H9 (cell line): Measurements from ENCODE around the gene KLF13. TPM values are rescaled to one million over a fixed set of nuclear protein-coding genes. Genes with fewer than 3 reads are reported as not detected.

Experiments
- DNase-seq: peaks from one replicate; pipeline ENCODE4 v3.0.0-alpha.2; 2017
- H2AFZ ChIP-seq: one replicate; pipeline ENCODE4 v1.6.1; 2013; ENCODE audit warnings: mild to moderate bottlenecking, low read length, control low read depth, moderate library complexity
- H2AK5ac ChIP-seq: 2 replicates; pipeline ENCODE4 v1.6.1; 2013; ENCODE audit warnings: low read length, control low read depth, mixed read lengths; ENCODE audit not compliant: insufficient read length
- H2BK120ac ChIP-seq: one replicate; pipeline ENCODE4 v1.6.1; 2013; ENCODE audit warnings: low read depth, mild to moderate bottlenecking, low read length, control low read depth, inconsistent platforms; ENCODE audit not compliant: poor library complexity, severe bottlenecking
- H2BK12ac ChIP-seq: 2 replicates; pipeline ENCODE4 v1.6.1; 2013; ENCODE audit warnings: low read length, control low read depth, mixed read lengths, low read depth; ENCODE audit not compliant: insufficient read length
- H2BK15ac ChIP-seq: 2 replicates; pipeline ENCODE4 v1.6.1; 2013; ENCODE audit warnings: low read depth, low read length, control low read depth
- H2BK20ac ChIP-seq: one replicate; pipeline ENCODE4 v1.6.1; 2013; ENCODE audit warnings: low read depth, mild to moderate bottlenecking, low read length, control low read depth, inconsistent platforms; ENCODE audit not compliant: poor library complexity, severe bottlenecking
- H2BK5ac ChIP-seq: 2 replicates; pipeline ENCODE4 v1.6.1; 2013; ENCODE audit warnings: low read length, control low read depth, mixed read lengths; ENCODE audit not compliant: insufficient read length
- H3K14ac ChIP-seq: 2 replicates; pipeline ENCODE4 v1.6.1; 2013; ENCODE audit warnings: low read length, control low read depth; ENCODE audit not compliant: insufficient read depth
- H3K18ac ChIP-seq: 2 replicates; pipeline ENCODE4 v1.6.1; 2013; ENCODE audit warnings: low read depth, mild to moderate bottlenecking, mixed read lengths, low read length, control low read depth; ENCODE audit not compliant: insufficient read length
- H3K23ac ChIP-seq: 2 replicates; pipeline ENCODE4 v1.6.1; 2013; ENCODE audit warnings: low read length, control low read depth, mixed read lengths, low read depth; ENCODE audit not compliant: insufficient read length
- H3K23me2 ChIP-seq: 2 replicates; pipeline ENCODE4 v1.6.1; 2013; ENCODE audit warnings: low read depth, mild to moderate bottlenecking, mixed read lengths, low read length, control low read depth; ENCODE audit not compliant: insufficient read length, poor library complexity, severe bottlenecking
- H3K27ac ChIP-seq: 2 replicates; pipeline ENCODE4 v1.5.1; 2013; ENCODE audit warnings: low read length, control low read depth, mixed read lengths, low read depth; ENCODE audit not compliant: insufficient read length
- H3K27me3 ChIP-seq: 2 replicates; pipeline ENCODE4 v1.6.1; 2013; ENCODE audit warnings: low read length, control low read depth, inconsistent platforms; ENCODE audit not compliant: insufficient read depth
- H3K4ac ChIP-seq: 2 replicates; pipeline ENCODE4 v1.6.1; 2013; ENCODE audit warnings: low read depth, mild to moderate bottlenecking, control low read depth, inconsistent platforms, low read length, moderate library complexity
- H3K4me1 ChIP-seq: 2 replicates; pipeline ENCODE4 v1.6.1; 2013; ENCODE audit warnings: low read length, control low read depth, inconsistent platforms; ENCODE audit not compliant: insufficient read depth
- H3K4me2 ChIP-seq: 2 replicates; pipeline ENCODE4 v1.6.1; 2013; ENCODE audit warnings: low read length, control low read depth, mixed read lengths; ENCODE audit not compliant: insufficient read length, insufficient read depth
- H3K56ac ChIP-seq: 2 replicates; pipeline ENCODE4 v1.6.1; 2013; ENCODE audit warnings: low read depth, mild to moderate bottlenecking, mixed read lengths, low read length, control low read depth; ENCODE audit not compliant: insufficient read length
- H3K79me1 ChIP-seq: 2 replicates; pipeline ENCODE4 v1.6.1; 2013; ENCODE audit warnings: low read depth, mild to moderate bottlenecking, moderate library complexity, low read length, control low read depth, inconsistent platforms; ENCODE audit not compliant: insufficient read depth, poor library complexity, severe bottlenecking
- H3K79me2 ChIP-seq: 2 replicates; pipeline ENCODE4 v1.6.1; 2013; ENCODE audit warnings: low read length, control low read depth, inconsistent platforms; ENCODE audit not compliant: insufficient read depth
- H3K9ac ChIP-seq: 2 replicates; pipeline ENCODE4 v1.6.1; 2013; ENCODE audit warnings: low read length, control low read depth, mixed read lengths; ENCODE audit not compliant: insufficient read length; ENCODE audit errors: extremely low read depth
- H3K9me3 ChIP-seq: one replicate; pipeline ENCODE4 v1.6.1; 2013; ENCODE audit warnings: low read depth, low read length, inconsistent platforms; ENCODE audit not compliant: control insufficient read depth
- H3T11ph ChIP-seq: one replicate; pipeline ENCODE4 v1.6.1; 2013; ENCODE audit warnings: mild to moderate bottlenecking, low read length, control low read depth, inconsistent platforms
- H4K20me1 ChIP-seq: one replicate; pipeline ENCODE4 v1.6.1; 2013; ENCODE audit not compliant: control insufficient read depth, insufficient read length, insufficient read depth
- H4K5ac ChIP-seq: 2 replicates; pipeline ENCODE4 v1.6.1; 2013; ENCODE audit warnings: low read depth, mild to moderate bottlenecking, mixed read lengths, low read length, control low read depth; ENCODE audit not compliant: insufficient read length
- H4K8ac ChIP-seq: replicated peaks from 2 replicates; pipeline ENCODE4 v1.6.1; 2013; ENCODE audit warnings: low read length, control low read depth, mixed read lengths, low read depth; ENCODE audit not compliant: insufficient read length
- H4K91ac ChIP-seq: 2 replicates; pipeline ENCODE4 v1.6.1; 2013; ENCODE audit warnings: low read depth, mild to moderate bottlenecking, moderate library complexity, mixed read lengths, low read length, control low read depth; ENCODE audit not compliant: insufficient read length
- H3K27ac Mint-ChIP-seq, 3 experiments: 2 replicates in 2 of 3; 3 replicates in 1 of 3; pipeline ENCODE4 v1.8.0; 2020 to 2021; ENCODE audit warnings: mixed read lengths in 3 of 3, mild to moderate bottlenecking in 1 of 3, moderate library complexity in 1 of 3
- H3K27me3 Mint-ChIP-seq: 2 replicates; pipeline ENCODE4 v1.8.0; 2021; ENCODE audit warnings: low read depth, mild to moderate bottlenecking, moderate library complexity, mixed read lengths
- H3K36me3 Mint-ChIP-seq, 3 experiments: 2 replicates in 2 of 3; 3 replicates in 1 of 3; pipeline ENCODE4 v1.8.0; 2020 to 2021; ENCODE audit warnings: low read depth in 3 of 3, mixed read lengths in 3 of 3; ENCODE audit not compliant: insufficient read depth in 1 of 3
- H3K4me1 Mint-ChIP-seq, 2 experiments: 2 replicates each; pipeline ENCODE4 v1.8.0; 2020; ENCODE audit warnings: mixed read lengths in 2 of 2
- H3K4me3 Mint-ChIP-seq, 2 experiments: 2 replicates in 1 of 2; 3 replicates in 1 of 2; pipeline ENCODE4 v1.8.0; 2020 to 2021; ENCODE audit warnings: mild to moderate bottlenecking in 2 of 2, mixed read lengths in 2 of 2, moderate library complexity in 1 of 2
- H3K9me3 Mint-ChIP-seq, 2 experiments: 2 replicates in 1 of 2; 3 replicates in 1 of 2; pipeline ENCODE4 v1.8.0; 2020; ENCODE audit warnings: mild to moderate bottlenecking in 2 of 2, mixed read lengths in 2 of 2, moderate library complexity in 1 of 2
- whole genome bisulfite sequencing: extraction: QIAGEN DNeasy Blood & Tissue Kit; methylation state at CpG from one replicate; pipeline ENCODE4 v1.1.7; 2013; ENCODE audit warnings: missing lambda C conversion rate, low lambda C conversion rate, mixed read lengths; ENCODE audit not compliant: insufficient read length; ENCODE audit errors: extremely low coverage; 5-methylcytosine and 5-hydroxymethylcytosine counted together
- total RNA-seq: library from RNA; stranded (reverse); gene quantifications from 2 replicates; pipeline ENCODE4 v1.2.1, GENCODE V29; 2021
- TF ChIP-seq, protein P1 (sequence below): fragments of 200-600 bp; sonication (generic); conservative IDR thresholded peaks from 3 replicates; pipeline ENCODE4 v1.8.0; 2021; ENCODE audit warnings: antibody characterized with exemption, mild to moderate bottlenecking

Gene KLF13
- total RNA-seq, 1 experiment from 2014 or later = 33.4 TPM

- Histone ChIP-seq H2AFZ (no peak overlapping the region), H3K56ac (no peak overlapping the region), H4K5ac (no peak overlapping the region), H3K4me2 (no peak overlapping the region), H3K4me1 (no peaks in the 10 kb centered on the region), H2BK120ac (no peak overlapping the region), H4K8ac (no peak overlapping the region), H3K27me3 (peaks cover 2% of the 10 kb centered on the region; the same call in 1 of the 2 replicates), H4K20me1 (no peaks in the 10 kb centered on the region), H3K4ac (no peak overlapping the region), H2BK20ac (no peak overlapping the region), H3T11ph (no peak overlapping the region), H2BK15ac (no peak overlapping the region), H3K9ac (no peak overlapping the region), H2AK5ac (no peak overlapping the region), H3K79me2 (no peaks in the 10 kb centered on the region), H3K79me1 (no peaks in the 10 kb centered on the region), H3K14ac (no peak overlapping the region), H3K23ac (no peak overlapping the region), H3K27ac (no peak overlapping the region), H2BK12ac (no peak overlapping the region), H3K23me2 (peaks cover 3% of the 10 kb centered on the region), H3K18ac (no peak overlapping the region), H4K91ac (no peak overlapping the region), H2BK5ac (no peak overlapping the region), H3K9me3 (no peaks in the 10 kb centered on the region)
- peaks cover 0 to 12% (median 7%) of the 10 kb centered on the region in 3 experiments; a peak in 4 of 7 replicates for H3K36me3 Mint-ChIP-seq
- WGBS = no CpG with 5 or more reads among the region's 2 CpGs
- H3K4me3 Mint-ChIP-seq = no peak overlapping the region
- no peak for DNase-seq
- TF ChIP-seq, protein P1, sequence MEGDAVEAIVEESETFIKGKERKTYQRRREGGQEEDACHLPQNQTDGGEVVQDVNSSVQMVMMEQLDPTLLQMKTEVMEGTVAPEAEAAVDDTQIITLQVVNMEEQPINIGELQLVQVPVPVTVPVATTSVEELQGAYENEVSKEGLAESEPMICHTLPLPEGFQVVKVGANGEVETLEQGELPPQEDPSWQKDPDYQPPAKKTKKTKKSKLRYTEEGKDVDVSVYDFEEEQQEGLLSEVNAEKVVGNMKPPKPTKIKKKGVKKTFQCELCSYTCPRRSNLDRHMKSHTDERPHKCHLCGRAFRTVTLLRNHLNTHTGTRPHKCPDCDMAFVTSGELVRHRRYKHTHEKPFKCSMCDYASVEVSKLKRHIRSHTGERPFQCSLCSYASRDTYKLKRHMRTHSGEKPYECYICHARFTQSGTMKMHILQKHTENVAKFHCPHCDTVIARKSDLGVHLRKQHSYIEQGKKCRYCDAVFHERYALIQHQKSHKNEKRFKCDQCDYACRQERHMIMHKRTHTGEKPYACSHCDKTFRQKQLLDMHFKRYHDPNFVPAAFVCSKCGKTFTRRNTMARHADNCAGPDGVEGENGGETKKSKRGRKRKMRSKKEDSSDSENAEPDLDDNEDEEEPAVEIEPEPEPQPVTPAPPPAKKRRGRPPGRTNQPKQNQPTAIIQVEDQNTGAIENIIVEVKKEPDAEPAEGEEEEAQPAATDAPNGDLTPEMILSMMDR = no peak
- H3K4me1 Mint-ChIP-seq = peaks cover 12 to 14% of the 10 kb centered on the region in 2 experiments
- H3K27ac Mint-ChIP-seq = no peak overlapping the region
- peaks cover 6 to 16% of the 10 kb centered on the region in 2 experiments; a peak in 4 of 5 replicates for H3K9me3 Mint-ChIP-seq
- peaks cover 22% of the 10 kb centered on the region for H3K27me3 Mint-ChIP-seq
Observed at GRCh38 chr15:31387092-31387478, 60.5 kb downstream of the KLF13 start.
